ENCODE measurements around the gene PDXK. TPM values are rescaled to one million over a fixed set of nuclear protein-coding genes. Genes with fewer than 3 reads are reported as not detected.
"Not testable (repeated sequence)": the region's sequence is repeated elsewhere in the genome, so short reads cannot be mapped to it uniquely, and the experiment has no call there.

PDXK gene
- 35.5 TPM for polyA plus RNA-seq

DNA sequence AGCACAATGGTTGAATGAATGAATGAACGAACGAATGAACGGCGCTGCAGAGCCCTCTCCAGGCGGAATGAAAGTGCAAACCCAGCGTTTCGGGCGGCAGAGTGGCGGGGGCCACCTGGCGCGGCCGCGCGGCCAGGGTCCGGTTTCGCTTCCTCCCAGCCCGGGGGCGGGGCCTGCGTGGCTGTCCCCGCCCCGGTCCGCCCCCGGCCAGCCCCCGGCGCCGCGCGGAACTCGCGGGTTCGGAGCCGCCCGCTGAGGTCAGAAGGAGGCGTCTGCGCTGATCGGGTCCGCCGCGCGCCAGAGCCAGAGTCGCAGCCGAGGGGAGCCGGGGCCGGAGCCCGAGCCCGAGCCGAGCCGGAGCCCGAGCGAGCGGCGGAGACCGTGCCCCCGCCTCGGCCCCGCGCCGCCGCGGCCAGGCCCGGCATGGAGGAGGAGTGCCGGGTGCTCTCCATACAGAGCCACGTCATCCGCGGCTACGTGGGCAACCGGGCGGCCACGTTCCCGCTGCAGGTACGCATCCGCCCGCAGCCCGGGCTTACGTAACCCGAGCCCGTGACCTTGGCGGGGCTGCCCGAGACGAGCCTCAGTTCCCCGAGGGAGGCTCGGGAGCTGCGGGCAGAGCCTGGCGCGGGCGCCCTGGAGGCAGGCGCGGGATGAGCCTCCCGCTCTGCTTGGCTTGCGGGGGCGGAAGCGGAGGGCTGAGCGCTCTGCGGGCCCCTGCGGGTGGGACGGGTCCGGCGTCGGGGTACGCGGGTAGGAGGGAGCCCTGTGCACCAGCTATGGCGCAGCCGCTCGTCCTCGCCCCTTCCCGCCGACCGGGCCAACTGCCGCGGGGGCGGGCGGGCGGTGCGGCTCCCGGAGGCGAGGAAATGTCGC is at the start of gene PDXK:
Gene PDXK (plus strand): TSS at position 258 of the 876 bp plus-strand sequence. CDS start 166 bp downstream, at position 424.
- H3K4me1 Mint-ChIP-seq: peaks cover 14 to 27% (median 19%) of the 10 kb centered on the region in 3 donors
- H3K27me3 Mint-ChIP-seq: peaks cover 20% of the 10 kb centered on the region
- H3K9me3 Mint-ChIP-seq: no peaks in the 10 kb centered on the region
- peak within 1 kb of the TSS; percentile 71 to 87 (median 76) for H3K27ac Mint-ChIP-seq
- H3K4me3 Mint-ChIP-seq: peak within 1 kb of the TSS; percentile 83 to 95 (median 94)
- H3K36me3 Mint-ChIP-seq: no peaks in the 10 kb centered on the region

DNA sequence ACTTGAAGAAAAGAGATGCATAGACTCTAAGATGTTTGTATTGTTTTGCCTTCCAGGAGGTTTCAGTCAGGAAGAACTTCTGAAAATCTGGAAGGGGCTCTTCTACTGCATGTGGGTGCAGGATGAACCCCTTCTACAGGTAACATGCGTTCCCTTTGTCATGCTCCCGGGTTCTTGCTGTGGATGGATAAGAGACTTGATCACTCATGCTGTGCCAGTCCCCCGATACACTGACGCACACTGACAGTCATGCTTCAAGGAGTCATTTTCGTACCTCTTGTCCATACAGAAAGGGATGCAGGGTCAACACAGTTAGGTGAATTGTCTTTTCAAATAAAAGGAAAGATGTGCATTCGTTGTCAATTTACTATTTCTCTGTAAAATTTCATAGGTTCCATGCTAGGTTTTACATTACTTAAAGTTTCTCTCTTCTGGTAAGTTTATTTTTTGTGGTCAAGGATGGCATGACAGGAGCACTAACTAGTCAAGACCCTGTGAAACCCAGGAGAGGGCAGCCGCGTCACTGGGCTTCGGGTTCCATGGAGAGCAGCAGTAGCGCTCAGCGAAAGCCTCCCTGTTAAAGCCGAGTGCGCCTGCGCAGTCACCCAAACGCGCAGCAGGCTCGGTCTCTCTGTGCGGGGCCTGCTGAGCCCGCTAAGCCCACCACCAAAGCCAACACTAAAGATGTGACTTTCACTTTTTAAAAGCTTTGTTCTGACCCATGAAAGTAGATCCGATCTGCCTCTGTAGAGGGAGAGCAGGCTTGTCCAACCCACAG is 48.9 kb upstream of the PDXK start:
- peaks cover 5 to 11% (median 6%) of the 10 kb centered on the region in 3 donors for H3K4me1 Mint-ChIP-seq
- no peak overlapping the region for H3K4me3 Mint-ChIP-seq
- peak overlapping the region in 1 of 3 donors; percentile 26 for H3K27ac Mint-ChIP-seq
- peaks cover 8% of the 10 kb centered on the region for H3K36me3 Mint-ChIP-seq
- H3K27me3 Mint-ChIP-seq: no peaks in the 10 kb centered on the region
- peaks cover 0 to 2% (median 0%) of the 10 kb centered on the region in 3 donors for H3K9me3 Mint-ChIP-seq

DNA sequence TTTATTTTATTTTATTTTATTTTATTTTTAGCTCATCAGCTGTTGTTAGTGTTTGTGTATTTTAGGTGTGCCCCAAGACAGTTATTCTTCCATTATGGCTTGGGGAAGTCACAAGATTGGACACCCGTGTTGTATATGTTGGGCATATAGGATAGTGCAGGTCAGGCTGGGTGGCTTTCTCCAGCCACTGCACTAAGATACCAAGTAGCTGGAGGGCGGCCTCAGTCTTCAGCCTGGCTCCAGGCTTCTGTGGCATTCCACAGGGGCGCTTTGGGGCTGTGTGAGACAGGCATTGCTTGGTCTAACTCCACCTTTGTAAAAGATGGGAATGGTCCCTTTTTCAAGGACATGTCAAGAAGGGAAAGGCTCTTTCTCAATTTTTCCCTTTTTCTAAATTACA is 43.1 kb upstream of the PDXK start:
- Mint-ChIP-seq H3K9me3 (no peaks in the 10 kb centered on the region), H3K27me3 (no peaks in the 10 kb centered on the region), H3K27ac (no peak overlapping the region), H3K4me1 (peaks cover 0 to 11% (median 0%) of the 10 kb centered on the region in 3 donors), H3K36me3 (peaks cover 7% of the 10 kb centered on the region), H3K4me3 (no peak overlapping the region)

DNA sequence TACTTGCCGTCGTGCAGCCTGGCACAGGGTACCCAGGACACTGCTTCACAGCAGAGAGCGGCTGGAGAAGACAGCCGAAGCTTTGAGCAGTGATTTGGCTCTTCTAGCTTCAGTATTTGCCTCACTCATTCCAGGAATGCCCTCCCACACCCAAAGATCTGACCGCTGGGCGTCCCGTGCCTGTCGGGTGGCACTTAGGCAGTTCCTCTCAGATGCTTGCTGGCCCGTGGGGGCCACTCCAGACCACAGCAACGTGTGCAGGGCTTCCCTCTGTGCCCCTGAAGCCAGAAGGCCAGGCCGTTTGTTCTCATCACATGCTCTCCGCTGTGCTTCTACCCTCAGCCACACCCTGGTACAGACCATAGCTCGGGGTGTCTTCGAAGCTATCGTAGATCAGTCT is 42.5 kb upstream of the PDXK start:
- peaks cover 0 to 11% (median 0%) of the 10 kb centered on the region in 3 donors for H3K4me1 Mint-ChIP-seq
- no peak overlapping the region for H3K4me3 Mint-ChIP-seq
- H3K9me3 Mint-ChIP-seq: no peaks in the 10 kb centered on the region
- H3K36me3 Mint-ChIP-seq: peaks cover 7% of the 10 kb centered on the region
- no peak overlapping the region for H3K27ac Mint-ChIP-seq
- H3K27me3 Mint-ChIP-seq: no peaks in the 10 kb centered on the region

DNA sequence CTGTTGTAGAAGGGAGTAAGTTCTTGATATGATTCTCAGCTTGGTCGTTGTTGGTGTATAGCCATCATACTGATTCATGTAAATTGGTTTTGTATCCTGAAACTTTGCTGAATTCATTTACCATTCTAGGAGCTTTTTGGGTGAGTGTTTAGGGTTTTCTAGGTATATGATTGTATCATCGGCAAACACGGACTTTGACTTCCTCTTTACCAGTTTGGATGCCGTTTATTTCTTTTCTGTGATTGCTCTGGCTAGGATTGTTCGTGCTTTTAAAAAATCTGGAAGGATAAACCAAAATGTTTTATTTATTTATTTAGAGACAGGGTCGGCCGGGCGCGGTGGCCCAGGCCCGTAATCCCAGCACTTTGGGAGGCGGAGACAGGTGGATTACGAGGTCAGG is 39.0 kb upstream of the PDXK start:
- no peaks in the 10 kb centered on the region for H3K27me3 Mint-ChIP-seq
- peaks cover 11% of the 10 kb centered on the region for H3K36me3 Mint-ChIP-seq
- H3K4me3 Mint-ChIP-seq: no peak overlapping the region
- no peaks in the 10 kb centered on the region for H3K9me3 Mint-ChIP-seq
- peaks cover 0 to 11% (median 2%) of the 10 kb centered on the region in 3 donors for H3K4me1 Mint-ChIP-seq
- no peak overlapping the region for H3K27ac Mint-ChIP-seq

DNA sequence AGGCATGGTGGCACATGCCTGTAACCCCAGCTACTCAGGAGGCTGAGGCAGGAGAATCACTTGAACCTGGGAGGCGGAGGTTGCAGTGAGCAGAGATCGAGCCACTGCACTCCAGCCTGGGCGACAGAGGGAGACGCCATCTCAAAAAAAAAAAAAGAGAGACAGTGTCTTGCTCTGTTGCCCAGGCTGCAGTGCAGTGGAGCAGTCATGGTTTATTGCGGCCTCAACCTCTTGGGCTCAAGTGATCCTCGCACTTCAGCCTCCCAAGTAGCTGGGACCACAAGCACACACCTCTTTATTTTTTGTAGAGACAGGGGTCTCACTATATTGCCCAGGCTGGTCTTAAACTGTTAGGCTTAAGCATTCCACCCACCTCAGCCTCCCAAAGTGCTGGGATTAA is 38.5 kb upstream of the PDXK start:
- H3K27me3 Mint-ChIP-seq, H3K27ac Mint-ChIP-seq, H3K9me3 Mint-ChIP-seq, H3K4me3 Mint-ChIP-seq: not testable (repeated sequence)
- H3K4me1 Mint-ChIP-seq: peaks cover 0 to 11% (median 2%) of the 10 kb centered on the region in 3 donors
- peaks cover 11% of the 10 kb centered on the region for H3K36me3 Mint-ChIP-seq

DNA sequence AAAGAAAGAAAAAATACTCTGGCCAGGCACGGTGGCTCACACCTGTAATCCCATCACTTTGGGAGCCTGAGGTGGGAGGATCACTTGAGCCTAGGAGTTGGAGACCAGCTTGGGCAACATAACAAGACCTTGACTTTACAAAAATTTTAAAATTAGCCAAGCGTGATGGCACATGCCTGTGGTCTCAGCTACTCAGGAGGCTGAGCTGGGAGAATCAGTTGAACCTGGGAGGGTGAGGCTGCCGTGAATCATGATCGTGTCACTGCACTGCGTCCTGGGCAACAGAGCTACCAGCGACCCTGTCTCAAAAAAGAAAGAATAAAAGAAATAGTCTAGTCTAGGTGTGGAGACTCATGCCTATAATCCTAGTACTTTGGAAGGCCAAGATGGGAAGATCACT is 37.3 kb upstream of the PDXK start:
- H3K27ac Mint-ChIP-seq: no peak overlapping the region
- H3K4me3 Mint-ChIP-seq: no peak overlapping the region
- peaks cover 11% of the 10 kb centered on the region for H3K36me3 Mint-ChIP-seq
- H3K4me1 Mint-ChIP-seq: peaks cover 0 to 11% (median 2%) of the 10 kb centered on the region in 3 donors
- no peaks in the 10 kb centered on the region for H3K27me3 Mint-ChIP-seq
- H3K9me3 Mint-ChIP-seq: no peaks in the 10 kb centered on the region

DNA sequence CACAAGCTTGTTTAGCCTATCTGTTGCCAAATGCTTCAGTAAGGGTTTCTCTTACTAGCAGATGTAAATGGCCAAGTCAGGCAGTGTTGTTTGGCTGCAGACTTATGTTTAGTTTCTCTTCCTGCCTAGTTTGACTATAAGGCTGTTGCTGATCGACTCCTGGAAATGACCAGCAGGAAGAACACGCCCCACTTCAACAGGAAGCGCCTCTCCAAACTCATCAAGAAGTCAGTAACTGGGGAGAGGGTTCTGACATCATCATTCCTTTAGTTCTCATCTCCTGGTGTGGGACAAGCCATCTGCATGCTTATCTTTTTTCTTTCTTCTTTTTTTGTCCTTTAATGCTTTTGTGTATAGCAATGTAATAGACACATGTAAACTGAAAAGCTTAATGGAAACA is 34.5 kb upstream of the PDXK start:
- H3K4me3 Mint-ChIP-seq: no peak overlapping the region
- peaks cover 12% of the 10 kb centered on the region for H3K36me3 Mint-ChIP-seq
- H3K27ac Mint-ChIP-seq: peak overlapping the region in 1 of 3 donors; percentile 64
- no peaks in the 10 kb centered on the region for H3K9me3 Mint-ChIP-seq
- H3K27me3 Mint-ChIP-seq: no peaks in the 10 kb centered on the region
- H3K4me1 Mint-ChIP-seq: peaks cover 3 to 11% (median 3%) of the 10 kb centered on the region in 3 donors

DNA sequence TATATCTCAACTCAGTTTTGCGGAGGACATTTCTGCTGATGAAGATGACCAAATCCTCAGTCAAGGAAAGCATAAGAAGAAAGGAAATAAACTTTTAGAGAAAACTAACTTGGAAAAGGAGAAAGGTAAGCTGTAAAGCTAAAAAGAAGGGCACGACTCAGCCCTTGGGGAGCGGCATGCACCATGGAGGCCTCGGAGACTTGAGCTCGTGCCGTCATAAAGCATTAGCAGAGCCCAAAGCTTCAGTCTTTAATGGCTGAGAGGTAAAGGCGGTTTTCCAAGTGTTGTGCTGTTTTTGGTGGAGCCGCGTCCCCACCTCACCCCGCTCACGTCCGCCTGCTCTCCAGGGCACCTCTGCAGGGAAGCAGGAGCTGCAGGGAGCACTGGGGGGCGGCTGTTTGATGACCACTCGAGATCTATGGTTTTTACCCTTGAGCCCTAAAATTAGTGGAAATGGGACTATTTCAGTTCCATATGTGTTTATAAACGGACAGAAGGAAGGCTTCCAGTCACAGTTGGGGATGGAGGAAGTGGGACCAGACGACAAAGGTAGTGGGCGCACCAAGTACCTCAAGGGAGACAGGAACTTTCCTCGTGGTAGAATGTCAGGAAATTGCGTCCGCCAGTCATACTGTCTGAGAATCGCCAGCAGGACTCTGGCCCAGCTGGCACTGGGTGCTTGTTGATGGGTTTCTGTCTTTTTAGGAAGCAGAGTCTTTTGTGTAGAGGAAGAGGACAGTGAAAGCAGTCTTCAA is 31.9 kb upstream of the PDXK start:
- peak overlapping the region in 1 of 4 donors; percentile 70 for H3K4me3 Mint-ChIP-seq
- H3K27ac Mint-ChIP-seq: peak overlapping the region in 1 of 3 donors; percentile 81
- peaks cover 14% of the 10 kb centered on the region for H3K36me3 Mint-ChIP-seq
- no peaks in the 10 kb centered on the region for H3K27me3 Mint-ChIP-seq
- H3K4me1 Mint-ChIP-seq: peaks cover 3 to 5% (median 3%) of the 10 kb centered on the region in 3 donors
- no peaks in the 10 kb centered on the region for H3K9me3 Mint-ChIP-seq

DNA sequence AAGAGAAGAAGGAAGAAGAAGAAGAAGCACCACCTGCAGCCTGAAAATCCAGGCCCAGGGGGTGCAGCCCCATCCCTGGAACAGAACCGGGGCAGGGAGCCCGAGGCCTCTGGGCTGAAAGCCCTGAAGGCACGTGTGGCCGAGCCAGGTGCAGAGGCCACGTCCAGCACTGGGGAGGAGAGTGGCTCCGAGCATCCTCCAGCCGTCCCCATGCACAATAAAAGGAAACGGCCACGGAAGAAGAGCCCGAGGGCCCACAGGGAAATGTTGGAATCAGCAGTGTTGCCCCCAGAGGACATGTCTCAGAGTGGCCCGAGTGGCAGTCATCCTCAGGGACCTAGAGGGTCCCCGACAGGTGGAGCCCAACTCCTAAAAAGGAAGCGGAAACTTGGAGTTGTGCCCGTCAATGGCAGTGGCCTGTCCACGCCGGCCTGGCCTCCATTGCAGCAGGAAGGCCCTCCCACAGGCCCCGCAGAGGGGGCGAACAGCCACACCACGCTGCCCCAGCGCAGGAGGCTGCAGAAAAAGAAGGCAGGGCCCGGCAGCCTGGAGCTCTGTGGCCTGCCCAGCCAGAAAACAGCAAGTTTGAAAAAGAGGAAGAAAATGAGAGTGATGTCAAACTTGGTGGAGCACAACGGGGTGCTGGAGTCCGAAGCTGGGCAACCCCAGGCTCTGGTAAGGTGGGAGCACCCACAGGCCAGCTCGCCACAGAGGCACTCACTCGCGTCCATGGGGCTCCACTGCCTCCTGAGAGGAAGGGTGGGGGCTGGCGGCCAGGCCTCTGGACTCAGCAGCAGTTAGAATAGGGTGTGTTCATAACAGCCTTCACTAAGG is 31.1 kb upstream of the PDXK start:
- H3K36me3 Mint-ChIP-seq: peaks cover 11% of the 10 kb centered on the region
- H3K4me3 Mint-ChIP-seq: peak overlapping the region in 1 of 4 donors; percentile 70
- peak overlapping the region in 1 of 3 donors; percentile 81 for H3K27ac Mint-ChIP-seq
- H3K9me3 Mint-ChIP-seq: no peaks in the 10 kb centered on the region
- H3K4me1 Mint-ChIP-seq: peaks cover 1 to 5% (median 3%) of the 10 kb centered on the region in 3 donors
- no peaks in the 10 kb centered on the region for H3K27me3 Mint-ChIP-seq

DNA sequence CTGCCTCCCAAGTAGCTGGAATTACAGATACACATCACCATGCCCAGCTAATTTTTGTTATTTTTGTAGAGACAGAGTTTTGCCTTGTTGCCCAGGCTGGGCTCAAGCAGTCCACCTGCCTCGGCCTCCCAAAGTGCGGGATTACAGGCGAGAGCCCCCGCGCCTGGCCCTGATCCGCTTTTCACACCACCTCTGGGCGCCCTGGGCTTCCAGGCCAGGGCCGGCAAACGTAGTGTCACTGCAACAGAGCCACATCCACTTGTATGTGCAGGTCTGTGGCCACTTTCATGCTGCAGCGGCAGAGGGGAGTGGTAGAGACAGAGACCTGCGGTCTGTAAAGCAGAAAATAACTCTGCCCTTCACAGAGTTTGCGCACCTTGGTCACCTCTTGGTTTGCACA is 30.0 kb upstream of the PDXK start:
- H3K9me3 Mint-ChIP-seq: no peaks in the 10 kb centered on the region
- no peak overlapping the region for H3K27ac Mint-ChIP-seq
- no peak overlapping the region for H3K4me3 Mint-ChIP-seq
- peaks cover 1 to 5% (median 3%) of the 10 kb centered on the region in 3 donors for H3K4me1 Mint-ChIP-seq
- H3K27me3 Mint-ChIP-seq: no peaks in the 10 kb centered on the region
- H3K36me3 Mint-ChIP-seq: peaks cover 11% of the 10 kb centered on the region

DNA sequence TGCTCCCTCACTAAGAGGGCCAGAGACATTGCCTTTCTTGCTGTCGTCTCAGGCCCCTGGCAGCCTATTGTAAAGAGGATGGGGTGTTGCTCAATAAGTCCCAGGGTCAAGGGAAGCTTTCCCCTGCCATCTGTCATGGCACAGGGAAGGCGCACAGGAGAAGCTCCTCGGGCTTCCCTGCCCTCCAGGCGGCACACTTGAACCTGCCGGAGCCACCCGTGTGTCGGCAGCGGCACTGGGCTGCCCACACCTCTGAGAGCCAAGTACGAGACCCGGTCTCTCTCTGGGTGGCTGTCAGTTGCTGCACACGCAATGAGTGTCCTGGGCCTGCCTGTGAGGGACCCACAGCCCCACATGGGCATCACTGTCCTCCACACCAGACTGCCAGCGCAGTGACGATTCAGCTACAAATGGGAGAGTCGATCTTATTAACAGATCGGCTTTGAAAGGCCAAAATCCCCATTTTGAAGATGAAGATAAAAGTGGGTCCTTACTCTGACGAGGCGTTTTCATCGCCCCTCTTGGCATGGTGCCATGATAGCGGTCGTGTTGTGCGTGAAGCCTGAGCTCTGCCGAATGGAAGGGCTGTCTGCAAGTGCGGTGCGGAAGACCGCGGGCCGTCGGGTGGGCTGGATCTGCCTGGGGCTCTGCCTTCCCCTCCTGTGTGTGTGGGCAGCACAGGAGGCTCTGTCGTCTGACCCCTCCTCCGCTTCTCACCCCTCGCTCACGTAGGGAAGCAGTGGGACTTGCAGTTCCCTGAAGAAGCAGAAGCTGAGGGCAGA is 29.2 kb upstream of the PDXK start:
- Mint-ChIP-seq H3K4me3 (peak overlapping the region in 1 of 4 donors; percentile 21), H3K27ac (no peak overlapping the region), H3K36me3 (peaks cover 10% of the 10 kb centered on the region), H3K27me3 (no peaks in the 10 kb centered on the region), H3K4me1 (peaks cover 1 to 5% (median 3%) of the 10 kb centered on the region in 3 donors), H3K9me3 (no peaks in the 10 kb centered on the region)

DNA sequence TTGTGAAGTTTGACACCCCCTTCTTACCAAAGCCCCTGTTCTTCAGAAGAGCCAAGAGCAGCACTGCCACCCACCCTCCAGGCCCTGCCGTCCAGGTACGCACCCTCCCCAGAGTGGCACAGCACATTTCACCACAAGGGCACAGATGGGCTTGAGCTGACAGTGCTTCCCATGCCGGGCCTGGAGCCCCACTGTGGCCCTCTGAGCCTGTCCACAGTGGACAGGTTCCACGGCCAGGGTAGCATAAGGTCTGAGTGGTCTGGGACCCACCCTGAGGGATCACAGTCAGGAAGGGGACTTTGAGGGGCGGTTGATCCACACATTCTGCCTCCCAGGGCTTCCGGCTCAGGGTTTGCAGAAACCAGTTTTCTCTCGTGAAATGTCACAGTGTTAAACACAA is 28.6 kb upstream of the PDXK start:
- Mint-ChIP-seq H3K4me1 (peaks cover 1 to 5% (median 3%) of the 10 kb centered on the region in 3 donors), H3K36me3 (peaks cover 12% of the 10 kb centered on the region), H3K4me3 (peak overlapping the region in 2 of 4 donors; percentile 13 to 21), H3K27me3 (no peaks in the 10 kb centered on the region), H3K27ac (no peak overlapping the region), H3K9me3 (no peaks in the 10 kb centered on the region)

Data from IgD-negative memory B cell (primary cell).